Measurements from ENCODE around the gene CLIC4.
"Not testable (repeated sequence)": the region's sequence is repeated elsewhere in the genome, so short reads cannot be mapped to it uniquely, and the experiment has no call there.

CLIC4 gene

GRCh38 chr1:24881034-24881433 lies 135.8 kb downstream of the CLIC4 start:
- no peak for DNase-seq

GRCh38 chr1:24884751-24885150 lies 139.5 kb downstream of the CLIC4 start:
- DNase-seq, result no peak

GRCh38 chr1:24886241-24886640 lies 141.0 kb downstream of the CLIC4 start:
- DNase-seq, result no peak

- DNase-seq, result no peak
These were observed 143.1 kb downstream of the CLIC4 start for GRCh38 chr1:24888061-24888970.

GRCh38 chr1:24888971-24889676 lies 143.9 kb downstream of the CLIC4 start:
- DNase-seq, result no peak

- DNase-seq, result no peak
These were observed 145.6 kb downstream of the CLIC4 start for GRCh38 chr1:24890887-24891286.

GRCh38 chr1:24891367-24891766 lies 146.1 kb downstream of the CLIC4 start:
- DNase-seq, result not testable (repeated sequence)

- DNase-seq, result no peak
These were observed 147.2 kb downstream of the CLIC4 start for GRCh38 chr1:24892188-24893153.

- no peak for DNase-seq
These were observed 148.2 kb downstream of the CLIC4 start for GRCh38 chr1:24893431-24893830.

Measured in AML-193 (cell line).